ENCODE measurements around the gene IL13. TPM values are rescaled to one million over a fixed set of nuclear protein-coding genes. Genes with fewer than 3 reads are reported as not detected.

IL13 gene
- total RNA-seq, 4 donors from 2014 or later = 0.66 TPM; not detected in 3

- TF ChIP-seq CTCF (IDR thresholded peaks at IDR 0.05; ENCODE audit: low read depth) = no peak
Observed at GRCh38 chr5:132687995-132688394, 30.0 kb downstream of the IL13 start.

GRCh38 chr5:132688536-132689339 lies 30.8 kb downstream of the IL13 start:
- no peak for TF ChIP-seq CTCF (IDR thresholded peaks at IDR 0.05; ENCODE audit: low read depth)

DNA sequence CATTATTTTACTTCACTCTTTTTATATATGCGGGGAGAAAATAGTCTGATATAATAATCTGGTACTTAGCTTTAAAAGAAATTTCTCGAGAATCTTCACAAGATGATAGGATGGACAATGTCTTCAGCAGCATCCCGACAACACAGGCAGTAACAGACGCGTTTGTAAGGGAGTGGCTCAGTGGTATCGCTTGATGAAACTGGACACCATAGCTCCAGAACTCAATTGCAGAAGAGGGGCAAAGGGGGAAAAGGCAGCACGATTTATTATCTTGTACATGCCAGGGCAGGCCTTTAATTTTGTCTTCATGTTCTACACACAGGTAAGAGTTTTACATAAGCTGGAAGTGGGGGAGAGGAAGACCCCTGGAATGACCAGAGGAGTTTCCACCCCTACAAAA lies 31.5 kb downstream of the IL13 start:
- TF ChIP-seq CTCF (IDR thresholded peaks at IDR 0.05; ENCODE audit: low read depth) = no peak

GRCh38 chr5:132690156-132690555 lies 32.2 kb downstream of the IL13 start:
- TF ChIP-seq CTCF (IDR thresholded peaks at IDR 0.05; ENCODE audit: low read depth) = no peak

- no peak for TF ChIP-seq CTCF (IDR thresholded peaks at IDR 0.05; ENCODE audit: low read depth)
Observed at GRCh38 chr5:132692632-132692967, 34.6 kb downstream of the IL13 start.

GRCh38 chr5:132695956-132696355 lies 38.0 kb downstream of the IL13 start:
- no peak for TF ChIP-seq CTCF (IDR thresholded peaks at IDR 0.05; ENCODE audit: low read depth)

DNA sequence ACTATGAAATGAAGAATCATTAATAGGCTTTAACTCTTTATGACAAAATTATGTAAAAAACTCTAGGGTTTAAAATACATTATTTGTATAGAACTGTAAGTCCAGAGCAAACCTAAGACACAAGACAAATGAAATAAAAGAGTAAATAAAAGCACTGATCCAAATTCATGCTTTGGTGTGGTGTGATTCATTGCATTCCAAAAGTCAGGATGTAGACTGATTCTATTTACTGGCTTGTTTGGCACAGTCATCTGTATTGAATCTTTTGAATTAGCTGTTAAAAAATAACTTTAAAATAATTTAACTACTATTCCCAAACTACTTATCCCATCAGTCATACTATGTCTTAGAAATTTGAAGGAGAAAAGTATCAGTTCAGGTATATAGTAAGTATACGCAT lies 46.9 kb downstream of the IL13 start:
- no peak for TF ChIP-seq CTCF (IDR thresholded peaks at IDR 0.05; ENCODE audit: low read depth)
